Measurements from ENCODE around the gene PPP3R1.

The PPP3R1 gene

GRCh38 chr2:68252400-68253218 is at the start of gene PPP3R1:
Gene PPP3R1, minus strand, starts transcription at chr2:68252532. Its CDS starts 405 bp downstream, at chr2:68252127.
- peak; percentile 95 for DNase-seq (ENCODE audit: low read depth)

- no peak for DNase-seq (ENCODE audit: low read depth)
Observed at GRCh38 chr2:68295516-68295915, 43.2 kb upstream of the PPP3R1 start.

GRCh38 chr2:68294913-68295312 is 42.6 kb upstream of the PPP3R1 start:
- DNase-seq (ENCODE audit: low read depth): no peak

GRCh38 chr2:68294187-68294586 is 41.9 kb upstream of the PPP3R1 start:
- no peak for DNase-seq (ENCODE audit: low read depth)

- DNase-seq (ENCODE audit: low read depth): no peak
Observed at GRCh38 chr2:68293755-68294154, 41.4 kb upstream of the PPP3R1 start.

- no peak for DNase-seq (ENCODE audit: low read depth)
Observed at GRCh38 chr2:68293024-68293423, 40.7 kb upstream of the PPP3R1 start.

- no peak for DNase-seq (ENCODE audit: low read depth)
Observed at GRCh38 chr2:68292108-68292710, 39.9 kb upstream of the PPP3R1 start.

- DNase-seq (ENCODE audit: low read depth): no peak
Observed at GRCh38 chr2:68291314-68291713, 39.0 kb upstream of the PPP3R1 start.

- no peak for DNase-seq (ENCODE audit: low read depth)
Observed at GRCh38 chr2:68290901-68291300, 38.6 kb upstream of the PPP3R1 start.

- DNase-seq (ENCODE audit: low read depth): no peak
Observed at GRCh38 chr2:68287580-68288441, 35.5 kb upstream of the PPP3R1 start.

- no peak for DNase-seq (ENCODE audit: low read depth)
Observed at GRCh38 chr2:68284896-68285295, 32.6 kb upstream of the PPP3R1 start.

- DNase-seq (ENCODE audit: low read depth): no peak
Observed at GRCh38 chr2:68283419-68283812, 31.1 kb upstream of the PPP3R1 start.

- peak; percentile 2 for DNase-seq (ENCODE audit: low read depth)
Observed at GRCh38 chr2:68282811-68283418, 30.6 kb upstream of the PPP3R1 start.

GRCh38 chr2:68280796-68281195 is 28.5 kb upstream of the PPP3R1 start:
- no peak for DNase-seq (ENCODE audit: low read depth)

- DNase-seq (ENCODE audit: low read depth): no peak
Observed at GRCh38 chr2:68280348-68280747, 28.0 kb upstream of the PPP3R1 start.

- DNase-seq (ENCODE audit: low read depth): no peak
Observed at GRCh38 chr2:68279691-68280090, 27.4 kb upstream of the PPP3R1 start.

GRCh38 chr2:68278169-68278568 is 25.8 kb upstream of the PPP3R1 start:
- DNase-seq (ENCODE audit: low read depth): no peak

- no peak for DNase-seq (ENCODE audit: low read depth)
Observed at GRCh38 chr2:68274022-68274421, 21.7 kb upstream of the PPP3R1 start.

GRCh38 chr2:68272246-68272994 is 20.1 kb upstream of the PPP3R1 start:
- DNase-seq (ENCODE audit: low read depth): no peak

- DNase-seq (ENCODE audit: low read depth): no peak
Observed at GRCh38 chr2:68266655-68267054, 14.3 kb upstream of the PPP3R1 start.

- no peak for DNase-seq (ENCODE audit: low read depth)
Observed at GRCh38 chr2:68263632-68264031, 11.3 kb upstream of the PPP3R1 start.

GRCh38 chr2:68258851-68259250 is 6.5 kb upstream of the PPP3R1 start:
- no peak for DNase-seq (ENCODE audit: low read depth)

Measured in T-helper 22 cell (primary cell).